Fibroblast of skin of abdomen (primary cell): ENCODE measurements around the gene ABHD16A.

Experiments used
- DNase-seq: peaks from one replicate; pipeline ENCODE4 v3.0.0-alpha.2; 2013

ABHD16A gene

GRCh38 chr6:31730631-31731086 lies 27.5 kb upstream of the ABHD16A start:
- DNase-seq, result no peak

DNA sequence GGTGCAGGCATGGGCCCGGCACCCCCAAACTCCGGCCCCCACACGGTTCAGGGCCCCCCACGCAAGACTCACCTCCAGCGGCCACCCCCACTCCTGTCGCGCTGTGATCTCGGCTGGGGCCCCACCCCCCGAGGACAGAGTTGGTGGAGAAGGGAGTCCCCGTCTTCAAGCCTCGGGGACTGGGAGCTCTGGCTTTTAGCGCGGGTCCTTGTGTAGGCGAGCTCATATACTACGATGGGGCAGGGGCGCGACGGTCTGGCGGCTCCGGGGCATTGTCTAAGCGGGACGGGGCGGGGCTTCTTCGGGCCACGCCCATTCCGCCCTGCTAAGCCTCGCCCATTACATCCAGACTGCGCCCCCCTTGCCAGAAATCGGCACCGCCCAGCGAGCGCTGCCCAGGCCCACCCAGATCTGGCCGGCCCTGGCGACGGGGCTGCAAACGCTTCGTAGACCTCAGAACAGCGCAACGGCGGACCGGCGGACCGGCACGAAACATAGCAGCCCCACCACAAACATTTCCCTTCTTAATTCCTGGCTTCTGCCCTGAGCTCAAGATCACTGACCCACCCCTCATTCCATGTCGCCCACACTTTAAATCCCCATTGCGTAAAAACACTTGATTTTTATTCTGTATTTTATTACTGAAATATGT lies 27.0 kb upstream of the ABHD16A start:
- peak; percentile 91 for DNase-seq

GRCh38 chr6:31729515-31729978 lies 26.4 kb upstream of the ABHD16A start:
- peak; percentile 79 for DNase-seq

- no peak for DNase-seq
Measured at GRCh38 chr6:31728767-31729514, 25.8 kb upstream of the ABHD16A start, which contains the start of gene DDAH2. Gene DDAH2 (minus strand): TSS chr6:31729299. CDS start chr6:31729161, 138 bp downstream.

DNA sequence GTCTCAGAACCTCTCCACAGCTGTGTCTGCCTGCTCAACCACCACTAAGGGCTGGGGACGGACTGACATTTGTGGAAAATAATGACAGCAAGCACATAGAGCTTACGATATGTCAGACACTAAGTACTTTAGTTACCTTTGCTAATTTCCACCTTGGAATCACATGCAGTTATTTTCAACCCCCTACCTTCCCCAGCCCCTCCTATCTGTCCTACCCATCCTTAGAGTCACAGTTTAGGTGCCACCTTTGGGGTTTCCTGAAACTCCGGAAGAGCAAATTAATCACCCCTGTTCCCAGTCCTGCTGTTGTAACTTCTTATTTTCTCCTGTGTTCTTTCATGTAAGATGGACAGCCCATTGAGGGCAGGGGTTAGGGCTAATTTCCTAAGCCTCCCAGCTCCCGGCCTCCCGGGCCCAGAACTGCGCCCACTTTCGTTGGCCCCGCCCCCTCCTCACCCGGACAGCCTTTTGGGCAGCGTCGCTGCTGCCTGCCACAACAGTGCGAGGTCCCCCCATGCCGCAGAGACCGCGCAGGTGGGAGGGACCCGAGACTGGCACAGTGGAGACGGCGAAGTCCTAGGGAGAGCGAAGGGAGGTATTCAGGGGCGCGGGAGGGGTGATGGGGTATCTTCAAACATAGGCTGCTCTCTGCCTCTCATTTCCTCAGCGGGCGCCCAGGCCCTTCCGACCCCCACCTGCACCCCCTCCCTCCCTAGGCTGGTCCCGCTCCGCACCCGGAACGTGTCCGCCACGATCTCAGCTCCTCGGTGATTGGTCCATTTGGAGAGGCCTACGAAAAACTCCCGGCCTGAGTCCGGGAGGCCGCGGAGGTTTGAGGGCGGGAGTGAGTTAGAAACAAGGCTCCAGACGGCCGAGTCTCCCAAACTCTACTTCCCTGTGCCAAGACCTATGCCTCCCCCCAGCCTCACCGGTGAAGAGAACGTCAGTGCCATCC lies 24.9 kb upstream of the ABHD16A start:
- no peak for DNase-seq

GRCh38 chr6:31727034-31727716 lies 24.1 kb upstream of the ABHD16A start:
- no peak for DNase-seq

DNA sequence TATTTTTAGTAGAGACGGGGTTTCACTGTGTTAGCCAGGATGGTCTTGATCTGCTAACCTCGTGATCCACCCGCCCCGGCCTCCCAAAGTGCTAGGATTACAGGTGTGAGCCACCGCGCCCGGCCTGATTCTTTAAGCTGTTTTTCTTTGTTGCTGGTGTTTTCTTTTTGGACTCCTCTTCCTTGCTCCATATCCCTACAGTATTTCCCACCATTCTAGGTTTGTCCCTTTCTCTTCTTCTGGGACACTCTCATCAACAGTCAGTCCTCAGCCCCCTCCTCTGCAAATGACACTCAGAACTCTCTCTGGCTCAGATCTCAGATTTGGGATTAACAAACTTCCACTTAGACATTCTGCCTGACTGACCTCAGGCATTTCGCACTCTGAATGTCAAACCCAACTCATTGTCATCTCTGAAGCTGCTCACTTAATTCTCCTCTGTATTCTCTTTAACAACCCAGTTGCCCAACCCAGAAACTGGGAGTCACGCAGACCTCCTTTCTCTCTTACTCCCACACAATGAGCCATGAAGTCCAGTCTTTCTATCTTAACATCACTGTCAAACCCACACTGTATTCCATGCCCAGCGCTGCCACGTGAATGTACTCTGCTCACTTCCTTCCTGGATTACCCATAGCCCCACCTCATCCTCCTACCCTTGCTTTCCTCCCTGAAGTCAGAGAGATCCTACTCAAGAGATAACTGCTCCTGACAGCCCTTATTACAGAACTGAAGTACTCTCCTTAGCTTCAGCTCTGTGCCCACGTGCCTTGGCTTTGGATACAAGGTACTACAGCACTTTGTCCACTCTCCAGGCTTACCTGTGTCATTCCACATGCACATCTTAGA lies 22.6 kb upstream of the ABHD16A start:
- no peak for DNase-seq

DNA sequence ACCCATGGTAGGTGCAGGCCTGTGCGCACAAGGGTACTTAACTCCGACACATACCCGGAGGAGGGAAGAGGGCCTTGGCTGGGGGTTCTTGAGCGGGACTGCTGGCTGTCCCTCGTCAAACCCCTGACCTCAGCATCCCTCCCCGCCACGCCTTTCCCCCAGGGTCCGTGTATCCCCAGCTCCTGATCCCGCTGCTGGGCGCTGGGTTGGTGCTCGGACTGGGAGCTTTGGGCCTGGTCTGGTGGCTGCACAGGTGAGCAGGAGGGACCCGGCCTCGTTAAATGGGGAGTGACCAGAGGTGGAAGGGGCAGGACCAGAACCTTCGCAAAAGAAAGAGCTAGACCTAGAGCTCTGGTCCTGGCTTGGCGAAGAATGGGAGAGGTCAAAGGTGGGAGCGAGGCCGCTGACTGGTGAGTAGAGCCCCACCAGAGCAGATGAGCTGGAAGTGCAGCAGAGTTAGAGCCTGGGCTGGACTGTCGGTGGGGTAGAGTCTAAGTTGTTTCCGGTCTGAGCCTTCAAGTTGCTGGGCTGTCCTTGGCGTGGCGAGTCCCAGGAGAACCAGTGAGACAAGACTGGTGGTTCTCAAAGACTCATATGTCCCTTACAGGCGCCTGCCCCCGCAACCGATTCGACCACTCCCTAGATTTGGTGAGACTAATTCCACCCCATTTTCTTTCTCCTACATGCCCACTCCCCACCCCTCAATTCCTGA lies 21.0 kb upstream of the ABHD16A start:
- DNase-seq, result no peak

DNA sequence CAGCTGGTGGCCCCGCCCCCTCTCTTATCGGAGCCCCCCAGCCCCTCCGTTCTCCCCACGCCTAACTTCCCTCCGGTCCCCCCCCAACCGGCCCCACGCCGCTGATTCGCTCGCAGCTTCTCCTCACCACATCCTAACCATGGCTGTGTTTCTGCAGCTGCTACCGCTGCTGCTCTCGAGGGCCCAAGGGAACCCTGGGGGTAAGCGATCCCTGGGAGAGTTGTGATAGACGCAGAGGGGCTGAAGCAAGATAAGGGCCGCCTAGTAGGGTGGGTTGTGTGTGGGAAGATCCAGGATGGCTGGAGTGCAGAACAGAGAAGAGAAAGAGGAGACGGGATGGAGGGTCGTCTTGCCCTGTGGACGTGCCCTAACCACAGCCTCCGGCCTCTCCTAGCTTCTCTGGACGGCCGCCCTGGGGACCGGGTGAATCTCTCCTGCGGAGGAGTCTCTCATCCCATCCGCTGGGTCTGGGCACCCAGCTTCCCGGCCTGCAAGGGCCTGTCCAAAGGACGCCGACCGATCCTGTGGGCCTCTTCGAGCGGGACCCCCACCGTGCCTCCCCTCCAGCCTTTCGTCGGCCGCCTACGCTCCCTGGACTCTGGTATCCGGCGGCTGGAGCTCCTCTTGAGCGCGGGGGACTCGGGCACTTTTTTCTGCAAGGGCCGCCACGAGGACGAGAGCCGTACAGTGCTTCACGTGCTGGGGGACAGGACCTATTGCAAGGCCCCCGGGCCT lies 20.3 kb upstream of the ABHD16A start, which contains the start of gene MPIG6B:
TSS of gene MPIG6B (plus strand) at position 129 of the 735 bp plus-strand sequence. CDS start at position 140, 11 bp downstream.
- no peak for DNase-seq

DNA sequence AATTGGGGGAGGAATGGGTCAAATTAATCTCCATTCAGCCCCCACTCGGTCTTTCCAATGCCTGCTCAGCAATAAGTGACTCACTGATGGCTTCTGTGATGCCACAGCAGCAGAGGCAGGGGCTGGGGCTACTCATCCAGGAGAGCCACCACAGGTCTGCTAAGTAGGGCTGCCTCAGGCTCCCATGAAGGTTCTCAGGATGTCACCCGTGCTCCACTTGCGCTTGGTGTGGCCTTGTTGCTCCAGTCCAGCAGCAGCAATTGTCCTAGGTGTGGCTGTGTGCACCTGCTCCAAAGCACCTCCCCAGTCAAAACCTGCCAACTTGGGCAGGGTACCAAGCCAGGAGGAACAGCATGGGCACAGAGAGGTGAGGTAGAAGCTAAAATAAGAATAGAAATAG lies 19.0 kb upstream of the ABHD16A start:
- no peak for DNase-seq

GRCh38 chr6:31721351-31722020 lies 18.4 kb upstream of the ABHD16A start, which contains the start of gene LY6G6C:
Gene LY6G6C (minus strand): TSS chr6:31721746. CDS start chr6:31721679, 67 bp downstream.
- DNase-seq, result no peak

- no peak for DNase-seq
Measured at GRCh38 chr6:31720196-31720770, 17.2 kb upstream of the ABHD16A start.

GRCh38 chr6:31719001-31719400 lies 15.9 kb upstream of the ABHD16A start:
- no peak for DNase-seq

DNA sequence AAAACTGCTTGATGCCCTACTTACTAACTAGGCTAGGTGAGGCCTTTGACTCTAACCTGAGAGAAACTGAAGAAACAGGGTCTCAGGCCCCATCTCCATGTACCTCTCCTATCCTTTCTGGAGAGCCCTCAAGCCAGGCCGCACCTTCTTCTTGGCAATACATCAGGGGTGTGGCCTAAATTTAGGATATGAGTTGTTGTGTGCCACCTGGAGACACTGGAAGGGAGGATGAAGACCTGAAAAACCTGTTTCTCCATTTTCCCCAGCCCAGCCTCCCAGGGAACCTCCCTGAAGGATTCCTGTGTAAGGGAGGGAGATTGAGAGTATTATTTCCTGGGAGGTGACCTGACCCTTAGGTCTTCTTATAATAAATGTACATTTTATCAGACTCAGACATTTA lies 15.1 kb upstream of the ABHD16A start:
- no peak for DNase-seq

DNA sequence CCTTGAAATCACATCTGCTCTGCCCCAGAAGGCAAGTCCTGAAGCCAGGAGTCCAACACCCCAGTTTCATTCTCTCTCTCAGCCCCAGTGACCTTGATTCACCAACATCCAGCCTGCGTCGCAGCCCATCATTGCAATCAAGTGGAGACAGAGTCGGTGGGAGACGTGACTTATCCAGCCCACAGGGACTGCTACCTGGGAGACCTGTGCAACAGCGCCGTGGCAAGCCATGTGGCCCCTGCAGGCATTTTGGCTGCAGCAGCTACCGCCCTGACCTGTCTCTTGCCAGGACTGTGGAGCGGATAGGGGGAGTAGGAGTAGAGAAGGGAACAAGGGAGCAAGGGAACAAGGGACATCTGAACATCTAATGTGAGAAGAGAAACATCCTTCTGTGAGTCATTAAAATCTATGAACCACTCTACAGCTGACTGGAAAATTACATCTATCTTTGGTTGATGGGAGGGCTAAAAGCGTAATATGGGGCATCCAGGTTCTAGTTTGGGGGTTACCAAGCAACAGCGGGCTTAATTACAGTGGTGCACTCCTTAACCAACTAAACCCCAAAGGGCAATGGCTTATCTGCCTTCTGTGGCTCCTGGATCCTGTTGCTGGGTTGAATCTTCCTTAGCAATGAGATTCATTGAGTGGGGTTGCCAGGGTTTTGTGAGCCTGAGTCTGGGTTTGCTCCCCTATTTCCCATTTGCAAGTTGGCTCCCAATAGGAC lies 14.5 kb upstream of the ABHD16A start:
- no peak for DNase-seq

DNA sequence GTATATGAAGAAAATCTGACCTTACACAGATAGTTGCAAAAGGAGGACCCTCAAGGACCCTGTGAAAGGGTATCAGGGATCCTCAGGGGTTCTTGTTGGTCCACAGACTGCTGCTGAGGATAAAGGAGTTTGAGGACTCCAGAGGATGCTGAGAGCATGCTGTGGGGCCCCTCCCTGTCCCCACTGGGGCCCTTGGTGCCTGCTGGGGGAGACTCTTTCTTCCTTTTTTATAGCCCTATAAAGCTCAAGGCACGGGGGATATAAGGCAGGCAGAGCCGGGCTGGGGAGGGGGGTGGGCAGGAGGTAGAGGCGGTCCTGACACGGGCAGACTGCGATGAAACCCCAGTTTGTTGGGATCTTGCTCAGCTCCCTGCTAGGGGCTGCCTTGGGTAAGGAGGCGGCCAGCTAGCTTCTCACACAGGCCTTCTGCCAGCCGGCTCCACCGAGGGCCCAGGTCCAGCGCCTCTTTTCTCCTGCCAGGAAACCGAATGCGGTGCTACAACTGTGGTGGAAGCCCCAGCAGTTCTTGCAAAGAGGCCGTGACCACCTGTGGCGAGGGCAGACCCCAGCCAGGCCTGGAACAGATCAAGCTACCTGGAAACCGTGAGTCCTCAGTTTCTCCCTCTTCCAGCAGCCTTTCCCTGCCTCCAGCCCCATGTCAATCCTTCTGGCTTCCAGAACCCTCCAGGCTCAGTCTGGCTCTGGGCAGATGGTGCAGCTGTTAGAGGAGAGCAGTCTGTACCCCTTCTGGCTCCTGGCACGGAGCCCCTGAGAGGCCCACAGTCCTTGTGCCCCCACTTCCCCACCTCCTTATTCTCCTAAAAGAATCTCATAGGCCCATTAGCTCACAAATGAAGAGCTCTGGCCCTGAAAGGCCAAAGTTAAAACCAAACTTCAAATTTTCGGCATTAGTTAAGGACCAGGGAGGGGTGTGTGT lies 12.2 kb upstream of the ABHD16A start, which contains the start of gene LY6G6D:
TSS of gene LY6G6D (plus strand) at position 327 of the 937 bp plus-strand sequence. CDS start at position 335, 8 bp downstream.
- DNase-seq, result no peak
